ENCODE measurements around the gene CAD. TPM values are rescaled to one million over a fixed set of nuclear protein-coding genes. Genes with fewer than 3 reads are reported as not detected.
A peak's percentile ranks its signal among the peaks of the same experiment; 100 is the strongest.
"Not testable (repeated sequence)": the region's sequence is repeated elsewhere in the genome, so short reads cannot be mapped to it uniquely, and the experiment has no call there.

Gene CAD
- total RNA-seq, 6 donors from 2014 or later = 19.8 to 66.0 (median 33.5) TPM

- ATAC-seq (ENCODE audit: low FRiP score in 2 of 2) (no peak), DNase-seq (no peak)
- TF ChIP-seq EP300 (IDR thresholded peaks at IDR 0.05) (no peak), CTCF (IDR thresholded peaks at IDR 0.05) (no peak), POLR2A (IDR thresholded peaks at IDR 0.05) (no peak), POLR2AphosphoS5 (IDR thresholded peaks at IDR 0.05) (no peak)
- no peaks in the 10 kb centered on the region for H3K9me3 ChIP-seq
- H3K36me3 ChIP-seq = no peaks in the 10 kb centered on the region
- H3K27ac ChIP-seq = no peak overlapping the region
- H3K27me3 ChIP-seq = peaks cover 1 to 39% (median 28%) of the 10 kb centered on the region in 4 donors
- peaks cover 33 to 43% (median 36%) of the 10 kb centered on the region in 4 donors for H3K4me1 ChIP-seq
- H3K4me3 ChIP-seq = no peak overlapping the region
Measured at GRCh38 chr2:27265536-27265870, 48.3 kb downstream of the CAD start.

- not testable (repeated sequence) for H3K27ac ChIP-seq; ATAC-seq (ENCODE audit: low FRiP score in 2 of 2); DNase-seq; H3K9me3 ChIP-seq; H3K4me3 ChIP-seq; H3K36me3 ChIP-seq
- Histone ChIP-seq H3K4me1 (peaks cover 16 to 27% (median 20%) of the 10 kb centered on the region in 4 donors), H3K27me3 (peaks cover 0 to 16% (median 8%) of the 10 kb centered on the region in 4 donors)
- 94 to 95% methylated on average over 13 of the region's 13 CpGs for WGBS, 2 donors
Measured at GRCh38 chr2:27268296-27268695, 51.1 kb downstream of the CAD start.

GRCh38 chr2:27270131-27270530, 53.0 kb downstream of the CAD start:
- Histone ChIP-seq H3K27ac (no peak overlapping the region), H3K36me3 (no peaks in the 10 kb centered on the region), H3K9me3 (no peaks in the 10 kb centered on the region), H3K4me1 (peaks cover 0 to 9% (median 2%) of the 10 kb centered on the region in 4 donors), H3K27me3 (no peaks in the 10 kb centered on the region), H3K4me3 (no peak overlapping the region)
- ATAC-seq (ENCODE audit: low FRiP score in 2 of 2) (no peak), DNase-seq (no peak)
- 90 to 91% methylated on average over 3 of the region's 3 CpGs for WGBS, 2 donors
- no peak for TF ChIP-seq POLR2AphosphoS5 (IDR thresholded peaks at IDR 0.05)
- TF ChIP-seq CTCF (IDR thresholded peaks at IDR 0.05) = no peak
- TF ChIP-seq POLR2A (IDR thresholded peaks at IDR 0.05) = no peak

- Histone ChIP-seq H3K27me3 (no peaks in the 10 kb centered on the region), H3K9me3 (no peaks in the 10 kb centered on the region), H3K4me1 (peaks cover 0 to 4% (median 0%) of the 10 kb centered on the region in 4 donors), H3K27ac (no peak overlapping the region), H3K36me3 (no peaks in the 10 kb centered on the region), H3K4me3 (no peak overlapping the region)
- 59 to 60% methylated on average over 2 of the region's 2 CpGs for WGBS, 2 donors
- TF ChIP-seq POLR2A (IDR thresholded peaks at IDR 0.05) (no peak), POLR2AphosphoS5 (IDR thresholded peaks at IDR 0.05) (no peak), CTCF (IDR thresholded peaks at IDR 0.05) (no peak), EP300 (IDR thresholded peaks at IDR 0.05) (no peak)
- no peak for DNase-seq
- no peak for ATAC-seq (ENCODE audit: low FRiP score in 2 of 2)
Measured at GRCh38 chr2:27270670-27271069, 53.5 kb downstream of the CAD start.

- TF ChIP-seq POLR2AphosphoS5 (IDR thresholded peaks at IDR 0.05) (no peak), EP300 (IDR thresholded peaks at IDR 0.05) (no peak)
- no peaks in the 10 kb centered on the region for H3K36me3 ChIP-seq
- H3K9me3 ChIP-seq = no peaks in the 10 kb centered on the region
- no peaks in the 10 kb centered on the region for H3K27me3 ChIP-seq
- H3K4me1 ChIP-seq = peaks cover 0 to 9% (median 2%) of the 10 kb centered on the region in 4 donors
- ATAC-seq (ENCODE audit: low FRiP score in 2 of 2) = no peak
- no peak overlapping the region for H3K27ac ChIP-seq
- 58 to 65% methylated on average over 9 to 11 of the region's 11 CpGs for WGBS, 2 donors
- no peak overlapping the region for H3K4me3 ChIP-seq
- DNase-seq = no peak
Measured at GRCh38 chr2:27271631-27272340, 54.6 kb downstream of the CAD start.

GRCh38 chr2:27272537-27273522, 55.7 kb downstream of the CAD start:
- H3K27ac ChIP-seq; H3K4me1 ChIP-seq; H3K4me3 ChIP-seq; H3K36me3 ChIP-seq; H3K27me3 ChIP-seq; ATAC-seq (ENCODE audit: low FRiP score in 2 of 2); H3K9me3 ChIP-seq: not testable (repeated sequence)
- peak in 1 of 2 donors; percentile 35 for DNase-seq
- 77 to 83% methylated on average over 13 to 15 of the region's 15 CpGs for WGBS, 2 donors
